Measurements from ENCODE around the gene UNC13B. TPM values are rescaled to one million over a fixed set of nuclear protein-coding genes. Genes with fewer than 3 reads are reported as not detected.

The UNC13B gene
- total and polyA plus RNA-seq, 9 of the 15 experiments (the other 6 are each of a cell fraction or from before 2014, with no cell fraction given): 2.4 to 11.5 (median 8.6) TPM

DNA sequence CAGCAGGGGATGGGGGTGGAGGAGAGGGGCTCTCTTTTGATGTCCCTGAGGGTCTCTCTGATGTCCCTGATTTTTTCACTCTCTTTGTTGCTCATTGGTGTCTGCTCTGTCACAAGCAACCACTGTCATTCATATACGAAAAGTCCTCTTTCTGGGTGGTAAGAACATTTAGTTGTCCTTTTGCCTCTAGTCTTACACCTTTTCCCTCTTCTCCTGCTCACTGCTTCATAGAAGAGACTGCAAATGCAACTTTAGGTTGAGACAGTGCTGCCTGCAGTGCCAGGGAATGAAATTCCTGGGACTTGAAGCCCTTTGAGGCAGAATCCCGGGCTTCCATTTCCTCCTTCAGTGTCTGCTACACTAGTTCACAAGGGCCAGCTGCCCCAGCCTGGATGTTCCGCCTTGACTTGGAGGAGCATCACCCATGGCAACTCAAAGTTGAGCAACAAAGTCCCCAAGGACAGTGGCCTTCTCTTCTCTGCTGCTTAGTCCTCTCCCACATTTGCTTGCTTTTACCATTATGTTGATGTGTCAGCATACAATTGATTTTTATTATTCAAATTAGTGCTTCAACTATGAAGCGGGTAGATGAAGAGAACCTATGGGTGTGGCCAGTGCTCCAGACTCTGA lies 233.4 kb downstream of the UNC13B start:
- CTCF ChIA-PET (ENCODE audit: low intra/inter-chr PET ratio): no interaction called here
- POLR2A ChIA-PET: no interaction called here
- intact Hi-C loops (cut with micrococcal nuclease): no loop called here
- FAIRE-seq (no peak), ATAC-seq (no peak), DNase-seq (ENCODE audit: extremely low read depth in 1 of 4, low spot score in 3 of 4) (no peak)
- WGBS (ENCODE audit: insufficient coverage, low coverage, missing lambda C conversion rate): 58% methylated on average over 4 of the region's 4 CpGs
- Histone ChIP-seq H3K27ac (ENCODE audit: extremely low read depth, low read depth, low read length) (no peak overlapping the region), H3K9me3 (replicated peaks; ENCODE audit: control insufficient read depth, insufficient read depth, low read depth, low read length) (no peaks in the 10 kb centered on the region), H3K79me2 (ENCODE audit: control insufficient read depth, insufficient read depth, low read length) (no peaks in the 10 kb centered on the region), H3K4me2 (ENCODE audit: insufficient read depth, low read length) (no peak overlapping the region), H3K27me3 (ENCODE audit: control insufficient read depth in 2 of 2, insufficient read depth in 2 of 2, low read length in 2 of 2) (no peaks in the 10 kb centered on the region), H2AFZ (ENCODE audit: low read depth, low read length) (no peak overlapping the region), H3K4me1 (replicated peaks in 1 of 2; ENCODE audit: control insufficient read depth in 2 of 2, insufficient read depth in 2 of 2, low read length in 2 of 2) (no peaks in the 10 kb centered on the region), H3K36me3 (ENCODE audit: control insufficient read depth, insufficient read depth, low read length) (0 out of 3 replicates have a peak, but pooled peaks cover 2% of the 10 kb centered on the region), H3K4me3 (no peak overlapping the region), H3K9ac (ENCODE audit: insufficient read depth in 1 of 2, low read depth in 2 of 2, low read length in 2 of 2) (no peak overlapping the region), H3K9me1 (ENCODE audit: control insufficient read depth, insufficient read depth, low read length) (no peaks in the 10 kb centered on the region), H4K20me1 (replicated peaks; ENCODE audit: control insufficient read depth, insufficient read depth, low read length) (no peaks in the 10 kb centered on the region)
- in situ Hi-C loops (cut with MboI): no loop called here
- no TSS peak for BruUV-seq (replicated peaks)
- TF ChIP-seq EHMT2 (IDR thresholded peaks at IDR 0.05): no peak
- no peak for TF ChIP-seq NFIX (CRISPR knock-in tag; IDR thresholded peaks at IDR 0.05; ENCODE audit: low read depth)
- TF ChIP-seq ZNF79 (CRISPR knock-in tag; IDR thresholded peaks at IDR 0.05; ENCODE audit: low read depth): no peak
- no peak for TF ChIP-seq IRF2 (CRISPR knock-in tag; IDR thresholded peaks at IDR 0.05)
- no peak for TF ChIP-seq ZBTB7A (IDR thresholded peaks at IDR 0.05; ENCODE audit: borderline replicate concordance, control insufficient read depth, low read depth, low read length)
- TF ChIP-seq SREBF2 (CRISPR knock-in tag; IDR thresholded peaks at IDR 0.05): no peak
- TF ChIP-seq HDAC6 (IDR thresholded peaks at IDR 0.05; ENCODE audit: low read depth, low read length): no peak
